CD8-positive, alpha-beta memory T cell (primary cell): ENCODE results near the gene DENND1B. TPM values are rescaled to one million over a fixed set of nuclear protein-coding genes. Genes with fewer than 3 reads are reported as not detected.
A peak's percentile ranks its signal among the peaks of the same experiment; 100 is the strongest.

Experiments
- CTCF ChIA-PET: fragments of 350-600 bp; sonication (Branson Sonifier 250); formaldehyde crosslinking; loops from one replicate; lab custom pipeline; 2021; ENCODE audit warnings: antibody characterized with exemption; lab: Charles Lee
- POLR2A ChIA-PET: fragments of 350-600 bp; sonication (Branson Sonifier 250); formaldehyde crosslinking; loops from one replicate; lab custom pipeline; 2021; ENCODE audit warnings: antibody characterized with exemption; lab: Charles Lee
- DNase-seq, 5 donors: peaks; one replicate each; pipeline versions ENCODE4 v3.0.0 to v3.0.0-alpha.2; 2020 to 2022; ENCODE audit warnings: mixed read lengths in 1 of 5
- H3K27ac ChIP-seq: one replicate; pipeline ENCODE4 v1.7.0; 2013; ENCODE audit warnings: low read depth, mild to moderate bottlenecking, low read length, moderate library complexity
- H3K27me3 ChIP-seq: 2 replicates; pipeline ENCODE4 v1.7.0; 2013; ENCODE audit warnings: low read length, mild to moderate bottlenecking; ENCODE audit not compliant: insufficient read depth, poor library complexity, severe bottlenecking
- H3K36me3 ChIP-seq: 2 replicates; pipeline ENCODE4 v1.7.0; 2013; ENCODE audit warnings: mild to moderate bottlenecking, low read length, moderate library complexity; ENCODE audit not compliant: insufficient read depth
- H3K4me1 ChIP-seq: 2 replicates; pipeline ENCODE4 v1.7.0; 2013; ENCODE audit warnings: mild to moderate bottlenecking, low read length, moderate library complexity; ENCODE audit not compliant: insufficient read depth
- H3K4me3 ChIP-seq: 2 replicates; pipeline ENCODE4 v1.7.0; 2013; ENCODE audit warnings: mild to moderate bottlenecking, low read length
- H3K9me3 ChIP-seq: 2 replicates; pipeline ENCODE4 v1.7.0; 2013; ENCODE audit warnings: mild to moderate bottlenecking, low read length
- H3K27ac Mint-ChIP-seq, 8 donors: one replicate each; pipeline ENCODE4 v1.8.0; 2020 to 2021; ENCODE audit warnings: mixed read lengths in 8 of 8, mild to moderate bottlenecking in 6 of 8, inconsistent platforms in 3 of 8, moderate library complexity in 3 of 8
- H3K27me3 Mint-ChIP-seq, 2 donors: one replicate each; pipeline ENCODE4 v1.8.0; 2020 to 2021; ENCODE audit warnings: mixed read lengths in 2 of 2, mild to moderate bottlenecking in 1 of 2, moderate library complexity in 1 of 2
- H3K36me3 Mint-ChIP-seq, 3 donors: one replicate each; pipeline ENCODE4 v1.8.0; 2020 to 2021; ENCODE audit warnings: mixed read lengths in 3 of 3, inconsistent platforms in 1 of 3, mild to moderate bottlenecking in 1 of 3
- H3K4me1 Mint-ChIP-seq, 3 donors: one replicate each; pipeline ENCODE4 v1.8.0; 2020 to 2021; ENCODE audit warnings: mixed read lengths in 3 of 3, inconsistent platforms in 1 of 3, mild to moderate bottlenecking in 1 of 3
- H3K4me3 Mint-ChIP-seq, 7 donors: one replicate each; pipeline ENCODE4 v1.8.0; 2020 to 2021; ENCODE audit warnings: mixed read lengths in 7 of 7, mild to moderate bottlenecking in 6 of 7, moderate library complexity in 4 of 7, inconsistent platforms in 2 of 7
- H3K9me3 Mint-ChIP-seq, 5 donors: one replicate each; pipeline ENCODE4 v1.8.0; 2020 to 2022; ENCODE audit warnings: mixed read lengths in 5 of 5, mild to moderate bottlenecking in 3 of 5, moderate library complexity in 2 of 5, inconsistent platforms in 1 of 5
- polyA plus RNA-seq: library from polyadenylated mRNA; unstranded; fragments of 300-500 nt; fragmentation: Illumina TruSeq; gene quantifications from one replicate; pipeline ENCODE4 v1.2.3, GENCODE V29; 2021
- total RNA-seq, 2 experiments: library from RNA; stranded (reverse); gene quantifications; one replicate each; pipeline ENCODE4 v1.2.3, GENCODE V29; 2021

Gene DENND1B
- total and polyA plus RNA-seq, 3 experiments from 2014 or later = 10.6 to 14.8 (median 12.0) TPM

DNA sequence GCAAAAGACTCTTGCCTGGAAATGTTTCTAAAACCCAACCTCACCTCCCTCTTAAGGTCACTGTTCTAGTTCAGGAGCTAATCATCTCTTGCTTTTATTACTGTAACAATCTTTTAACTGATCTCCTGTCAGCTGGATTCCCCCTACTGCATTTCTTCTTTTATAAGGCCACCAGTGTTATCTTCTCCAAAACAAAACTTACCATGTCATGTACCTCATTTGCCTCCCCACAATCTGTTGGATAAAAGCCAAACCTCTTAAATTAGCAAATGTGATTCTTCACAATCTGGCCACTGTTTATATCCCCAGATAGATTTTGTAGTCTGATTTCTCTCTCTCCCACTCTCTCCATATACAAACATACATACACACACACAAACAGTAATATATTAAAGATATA is 143.3 kb downstream of the DENND1B start:
- no peaks in the 10 kb centered on the region for H3K36me3 ChIP-seq
- H3K27ac Mint-ChIP-seq = peak overlapping the region in 2 of 8 donors; percentile 4 to 17
- no peaks in the 10 kb centered on the region for H3K27me3 Mint-ChIP-seq
- no peak overlapping the region for H3K4me3 Mint-ChIP-seq
- H3K27ac ChIP-seq = no peak overlapping the region
- H3K36me3 Mint-ChIP-seq = peaks cover 27 to 40% (median 35%) of the 10 kb centered on the region in 3 donors
- POLR2A ChIA-PET = no interaction called here
- H3K4me1 Mint-ChIP-seq = peaks cover 4 to 19% (median 8%) of the 10 kb centered on the region in 3 donors
- no peak for DNase-seq
- H3K9me3 Mint-ChIP-seq = peaks cover 1 to 10% (median 3%) of the 10 kb centered on the region in 5 donors
- no peaks in the 10 kb centered on the region for H3K27me3 ChIP-seq
- no peaks in the 10 kb centered on the region for H3K4me1 ChIP-seq
- H3K4me3 ChIP-seq = no peak overlapping the region
- CTCF ChIA-PET = no interaction called here
- no peaks in the 10 kb centered on the region for H3K9me3 ChIP-seq

DNA sequence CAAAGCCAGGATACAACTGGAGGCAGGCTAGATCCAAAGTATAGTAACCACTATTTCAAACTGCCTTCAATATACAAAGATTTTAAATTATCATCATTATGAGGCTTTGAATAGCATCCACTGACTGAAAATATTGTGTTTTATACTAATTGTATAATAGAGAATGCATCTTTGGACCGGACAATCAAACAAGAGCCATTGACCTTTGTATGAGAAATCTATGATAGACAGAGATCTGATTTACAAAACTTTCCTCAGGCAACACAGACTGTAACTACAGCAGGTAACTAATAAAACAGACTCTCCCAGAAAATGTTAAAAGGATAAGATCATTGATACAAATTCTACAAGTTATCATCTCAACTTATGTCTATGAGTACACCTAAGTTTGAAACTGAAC is 152.9 kb downstream of the DENND1B start:
- Histone ChIP-seq H3K27me3 (no peaks in the 10 kb centered on the region), H3K9me3 (no peaks in the 10 kb centered on the region), H3K4me1 (no peaks in the 10 kb centered on the region), H3K36me3 (no peaks in the 10 kb centered on the region), H3K4me3 (no peak overlapping the region), H3K27ac (no peak overlapping the region)
- ChIA-PET CTCF (no interaction called here), POLR2A (no interaction called here)
- DNase-seq = no peak
- Mint-ChIP-seq H3K27ac (no peak overlapping the region), H3K27me3 (no peaks in the 10 kb centered on the region), H3K36me3 (peaks cover 6 to 21% (median 12%) of the 10 kb centered on the region in 3 donors), H3K4me3 (no peak overlapping the region), H3K4me1 (peaks cover 2 to 14% (median 6%) of the 10 kb centered on the region in 3 donors), H3K9me3 (no peaks in the 10 kb centered on the region)

DNA sequence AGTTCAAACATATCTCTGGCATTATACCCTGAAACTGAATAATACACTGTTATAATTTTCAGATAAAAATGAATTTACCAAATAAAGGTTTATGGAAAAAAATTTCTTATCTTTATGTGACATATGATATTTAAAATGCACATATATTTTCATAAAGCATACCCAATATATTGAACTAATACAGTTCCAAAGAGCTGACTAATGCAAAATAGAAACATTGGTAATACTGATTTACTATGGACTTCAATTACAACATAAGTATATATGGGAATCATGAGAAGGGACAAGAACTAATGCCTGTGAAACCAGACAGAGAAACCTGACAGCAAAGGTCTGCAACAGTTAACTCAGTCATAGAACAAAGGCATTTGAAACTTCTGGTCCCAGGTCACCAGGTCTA is 153.5 kb downstream of the DENND1B start:
- Histone ChIP-seq H3K27ac (no peak overlapping the region), H3K36me3 (no peaks in the 10 kb centered on the region), H3K9me3 (no peaks in the 10 kb centered on the region), H3K27me3 (no peaks in the 10 kb centered on the region), H3K4me3 (no peak overlapping the region), H3K4me1 (no peaks in the 10 kb centered on the region)
- Mint-ChIP-seq H3K9me3 (no peaks in the 10 kb centered on the region), H3K27me3 (no peaks in the 10 kb centered on the region), H3K36me3 (peaks cover 6 to 20% (median 17%) of the 10 kb centered on the region in 3 donors), H3K27ac (no peak overlapping the region), H3K4me1 (peaks cover 2 to 13% (median 6%) of the 10 kb centered on the region in 3 donors), H3K4me3 (no peak overlapping the region)
- DNase-seq = no peak
- POLR2A ChIA-PET = no interaction called here
- CTCF ChIA-PET = no interaction called here

DNA sequence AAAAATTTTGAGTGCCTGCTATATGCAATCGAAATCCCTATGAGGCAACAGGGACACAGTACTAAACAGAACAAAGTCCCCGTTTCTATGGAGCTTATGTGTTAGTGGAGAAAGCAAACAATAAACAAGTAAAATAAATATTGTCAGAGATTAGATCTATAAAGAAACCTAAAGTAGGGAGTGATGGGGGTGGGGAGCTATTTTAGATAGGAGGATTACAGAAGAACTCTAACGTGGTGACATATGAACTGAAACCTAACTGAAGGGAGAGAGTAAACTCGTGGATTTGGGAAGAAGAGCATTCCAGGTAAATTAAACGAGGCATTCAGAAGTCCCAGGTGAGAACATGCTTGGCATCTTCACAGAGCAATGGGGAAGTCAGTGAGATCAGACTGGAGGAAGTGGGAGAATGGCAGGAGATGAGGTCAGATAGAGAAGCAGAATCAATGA is 154.5 kb downstream of the DENND1B start:
- Histone ChIP-seq H3K4me3 (no peak overlapping the region), H3K27ac (no peak overlapping the region), H3K27me3 (no peaks in the 10 kb centered on the region), H3K4me1 (no peaks in the 10 kb centered on the region), H3K9me3 (no peaks in the 10 kb centered on the region), H3K36me3 (no peaks in the 10 kb centered on the region)
- no peak for DNase-seq
- Mint-ChIP-seq H3K4me3 (no peak overlapping the region), H3K27me3 (no peaks in the 10 kb centered on the region), H3K36me3 (peaks cover 4 to 20% (median 11%) of the 10 kb centered on the region in 3 donors), H3K9me3 (no peaks in the 10 kb centered on the region), H3K4me1 (peaks cover 2 to 6% (median 3%) of the 10 kb centered on the region in 3 donors), H3K27ac (peak overlapping the region in 1 of 8 donors; percentile 2)
- POLR2A ChIA-PET = no interaction called here
- CTCF ChIA-PET = no interaction called here

DNA sequence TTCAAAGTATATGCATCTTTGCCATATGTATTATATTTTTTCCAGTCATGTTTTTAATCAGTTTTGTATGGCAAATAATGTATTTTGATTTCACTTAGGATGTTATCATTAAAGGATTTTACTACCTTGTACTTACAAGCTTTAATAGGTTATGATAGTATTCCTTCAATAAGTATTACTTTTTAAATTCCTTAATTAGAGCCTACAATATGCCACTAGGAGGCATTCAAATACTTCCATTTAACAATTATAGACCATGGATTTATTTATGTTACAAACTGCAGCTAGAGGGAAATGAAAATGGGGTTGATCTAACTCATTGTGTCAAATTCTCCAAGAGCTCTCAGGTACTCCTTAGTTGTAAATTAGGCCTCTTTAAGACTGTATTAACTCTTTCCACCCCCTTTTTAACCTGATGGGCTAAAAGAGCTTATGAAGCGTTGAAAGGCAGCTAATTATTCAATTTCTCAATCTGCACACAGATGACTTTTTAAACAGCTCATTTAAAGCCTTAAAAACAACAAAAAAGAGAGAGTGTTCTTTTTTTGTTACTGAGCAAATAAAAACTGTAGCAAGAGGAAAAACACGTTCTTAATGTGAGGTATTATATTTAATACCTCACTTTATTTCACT is 156.2 kb downstream of the DENND1B start:
- peaks cover 0 to 3% (median 0%) of the 10 kb centered on the region in 3 donors for H3K4me1 Mint-ChIP-seq
- Histone ChIP-seq H3K27me3 (no peaks in the 10 kb centered on the region), H3K27ac (no peak overlapping the region), H3K4me1 (no peaks in the 10 kb centered on the region), H3K9me3 (no peaks in the 10 kb centered on the region), H3K4me3 (no peak overlapping the region), H3K36me3 (no peaks in the 10 kb centered on the region)
- no peaks in the 10 kb centered on the region for H3K9me3 Mint-ChIP-seq
- H3K4me3 Mint-ChIP-seq = no peak overlapping the region
- H3K27ac Mint-ChIP-seq = no peak overlapping the region
- ChIA-PET CTCF (interaction anchor here (1.4 to 2.2 kb wide), 3 partner anchors 22 to 305 kb away, joined by 5 to 10 read pairs (median 7); no protein-coding TSS in a partner anchor), POLR2A (no interaction called here)
- peak in 1 of 5 donors; percentile 2 for DNase-seq
- H3K27me3 Mint-ChIP-seq = no peaks in the 10 kb centered on the region
- H3K36me3 Mint-ChIP-seq = peaks cover 0 to 25% (median 2%) of the 10 kb centered on the region in 3 donors

DNA sequence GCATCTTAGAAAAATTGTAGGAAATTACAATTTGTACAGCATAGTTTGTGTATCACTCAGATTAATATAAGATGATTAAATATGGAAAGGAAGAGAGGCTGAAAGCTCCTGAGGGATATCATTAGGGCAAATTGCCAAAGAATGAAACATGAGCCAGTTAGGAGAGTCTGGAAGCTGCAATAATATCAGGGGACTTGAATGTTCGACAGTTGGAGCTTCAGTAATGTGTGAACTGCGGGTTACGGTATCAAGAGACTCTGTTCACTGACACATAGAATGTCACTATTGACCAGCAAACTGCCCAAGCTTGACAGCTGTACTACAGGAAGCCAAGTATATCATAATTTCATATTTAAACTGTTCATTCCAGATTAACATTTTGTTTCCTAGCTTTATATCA is 157.2 kb downstream of the DENND1B start:
- no peak overlapping the region for H3K27ac Mint-ChIP-seq
- Histone ChIP-seq H3K27me3 (no peaks in the 10 kb centered on the region), H3K4me3 (no peak overlapping the region), H3K9me3 (no peaks in the 10 kb centered on the region), H3K4me1 (no peaks in the 10 kb centered on the region), H3K36me3 (no peaks in the 10 kb centered on the region), H3K27ac (no peak overlapping the region)
- H3K4me1 Mint-ChIP-seq = no peaks in the 10 kb centered on the region
- ChIA-PET POLR2A (no interaction called here), CTCF (interaction anchor here (2.1 to 2.2 kb wide), 2 partner anchors 251 to 307 kb away, joined by 7 to 10 read pairs; no protein-coding TSS in a partner anchor)
- no peaks in the 10 kb centered on the region for H3K9me3 Mint-ChIP-seq
- no peak for DNase-seq
- no peak overlapping the region for H3K4me3 Mint-ChIP-seq
- peaks cover 0 to 33% (median 4%) of the 10 kb centered on the region in 3 donors for H3K36me3 Mint-ChIP-seq
- no peaks in the 10 kb centered on the region for H3K27me3 Mint-ChIP-seq

DNA sequence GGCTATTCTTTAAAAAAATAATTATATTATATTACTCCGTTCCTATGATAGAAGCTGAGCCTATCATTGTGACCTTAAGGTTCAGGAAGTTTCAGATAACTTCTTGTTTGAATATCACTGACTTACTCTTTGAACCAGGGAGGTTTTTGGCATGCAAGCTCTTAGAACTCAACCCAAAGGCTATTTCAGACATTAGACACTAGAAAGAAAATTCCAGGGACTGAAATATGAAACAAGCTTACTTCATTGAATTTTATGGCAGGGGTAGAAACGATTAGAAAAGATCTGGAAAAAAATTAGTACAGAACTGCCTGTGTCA is 159.6 kb downstream of the DENND1B start:
- Histone ChIP-seq H3K9me3 (no peaks in the 10 kb centered on the region), H3K36me3 (no peaks in the 10 kb centered on the region), H3K4me3 (no peak overlapping the region), H3K4me1 (no peaks in the 10 kb centered on the region), H3K27ac (no peak overlapping the region), H3K27me3 (no peaks in the 10 kb centered on the region)
- no peaks in the 10 kb centered on the region for H3K4me1 Mint-ChIP-seq
- no peaks in the 10 kb centered on the region for H3K9me3 Mint-ChIP-seq
- ChIA-PET CTCF (interaction anchor here (1.2 to 2.4 kb wide), 4 partner anchors 27 to 309 kb away, joined by 3 to 17 read pairs (median 4); no protein-coding TSS in a partner anchor), POLR2A (no interaction called here)
- no peak overlapping the region for H3K27ac Mint-ChIP-seq
- DNase-seq = no peak
- no peak overlapping the region for H3K4me3 Mint-ChIP-seq
- no peaks in the 10 kb centered on the region for H3K27me3 Mint-ChIP-seq
- H3K36me3 Mint-ChIP-seq = peaks cover 0 to 32% (median 2%) of the 10 kb centered on the region in 3 donors

DNA sequence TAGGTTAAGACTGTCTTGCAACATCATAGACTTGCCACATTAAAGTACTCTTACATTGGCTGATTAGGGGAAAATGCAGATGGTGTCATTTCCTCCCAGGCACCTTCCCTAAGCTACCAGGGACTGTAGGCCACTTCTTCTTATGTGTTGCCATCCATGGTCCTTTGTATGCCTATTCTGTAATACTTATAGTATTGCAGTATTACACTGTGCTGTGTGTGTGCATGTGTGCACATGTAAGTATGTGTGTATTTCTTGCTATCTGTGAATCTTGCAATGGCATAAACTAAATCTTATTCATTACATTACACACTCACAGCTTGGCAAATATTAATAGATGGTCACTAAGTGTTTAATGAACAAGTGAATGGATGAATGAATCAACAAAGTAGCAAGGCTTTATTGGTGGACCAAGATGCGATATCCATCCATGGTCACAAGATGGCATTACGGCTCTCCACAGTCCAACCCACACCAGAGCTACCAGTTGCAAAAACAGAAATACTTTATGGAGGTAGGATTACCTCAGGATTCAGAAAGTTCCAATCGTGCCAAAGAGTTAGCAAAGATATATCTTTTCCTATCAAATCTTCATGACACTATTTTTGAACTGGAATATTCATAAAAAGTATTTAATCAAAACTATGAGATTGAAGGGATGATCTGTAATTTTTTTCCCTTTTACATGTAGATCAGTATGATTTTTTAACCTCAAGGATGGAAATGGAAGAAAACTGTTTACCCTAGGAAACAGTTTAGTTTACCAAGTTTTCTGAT is 160.2 kb downstream of the DENND1B start:
- ChIA-PET POLR2A (no interaction called here), CTCF (interaction anchor here (1.2 to 2.4 kb wide), 4 partner anchors 27 to 309 kb away, joined by 3 to 17 read pairs (median 4); no protein-coding TSS in a partner anchor)
- H3K4me1 ChIP-seq = no peaks in the 10 kb centered on the region
- no peaks in the 10 kb centered on the region for H3K4me1 Mint-ChIP-seq
- H3K27me3 ChIP-seq = no peaks in the 10 kb centered on the region
- peak in 1 of 5 donors; percentile 8 for DNase-seq
- H3K27ac ChIP-seq = no peak overlapping the region
- no peaks in the 10 kb centered on the region for H3K36me3 ChIP-seq
- H3K9me3 Mint-ChIP-seq = no peaks in the 10 kb centered on the region
- H3K27ac Mint-ChIP-seq = no peak overlapping the region
- H3K27me3 Mint-ChIP-seq = no peaks in the 10 kb centered on the region
- H3K36me3 Mint-ChIP-seq = peaks cover 0 to 31% (median 2%) of the 10 kb centered on the region in 3 donors
- H3K9me3 ChIP-seq = no peaks in the 10 kb centered on the region
- H3K4me3 ChIP-seq = no peak overlapping the region
- H3K4me3 Mint-ChIP-seq = no peak overlapping the region
